CD4-positive, alpha-beta T cell treated with Interleukin-15 for 1 hour (primary cell): ENCODE measurements around the gene EMX2.

Experiments
- DNase-seq: peaks from one replicate; pipeline ENCODE4 v3.0.0-alpha.2; 2020

The EMX2 gene

DNA sequence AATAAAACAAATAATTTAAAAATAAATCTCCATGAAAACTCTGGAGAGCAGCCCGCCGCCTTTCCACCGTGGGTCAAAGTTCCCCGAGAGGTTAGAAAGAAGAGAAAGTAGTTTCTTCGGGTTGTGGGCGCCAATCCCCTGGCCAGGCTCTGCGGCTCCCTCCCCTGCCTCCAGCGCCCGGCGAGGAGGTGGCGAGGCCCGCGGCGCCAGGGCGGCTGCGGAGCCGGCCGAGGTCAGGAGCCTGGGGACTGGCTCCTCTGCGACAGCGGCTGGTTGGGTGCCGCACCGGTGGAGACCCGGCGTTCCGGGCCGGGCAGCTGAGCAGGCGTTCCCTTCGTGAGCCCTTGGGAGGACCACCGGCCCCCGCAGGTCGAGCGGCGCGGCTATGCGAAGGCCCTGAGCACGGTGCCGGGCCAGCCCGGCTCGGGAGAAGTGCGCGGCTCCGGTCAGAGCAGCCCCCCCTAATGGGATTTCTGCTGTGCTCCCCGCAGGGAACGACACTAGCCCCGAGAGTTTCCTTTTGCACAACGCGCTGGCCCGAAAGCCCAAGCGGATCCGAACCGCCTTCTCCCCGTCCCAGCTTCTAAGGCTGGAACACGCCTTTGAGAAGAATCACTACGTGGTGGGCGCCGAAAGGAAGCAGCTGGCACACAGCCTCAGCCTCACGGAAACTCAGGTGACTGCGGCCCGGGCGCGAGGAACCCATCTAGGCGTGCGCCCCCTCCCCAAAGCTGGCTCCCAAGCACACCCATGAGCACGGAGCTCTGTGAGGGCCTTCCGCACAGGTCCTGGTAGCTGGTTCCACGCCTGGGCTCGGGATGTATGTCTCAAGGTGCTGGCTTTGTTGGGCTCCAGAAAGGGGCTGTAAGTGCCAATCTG is 2.8 kb downstream of the EMX2 start:
- DNase-seq = no peak

DNA sequence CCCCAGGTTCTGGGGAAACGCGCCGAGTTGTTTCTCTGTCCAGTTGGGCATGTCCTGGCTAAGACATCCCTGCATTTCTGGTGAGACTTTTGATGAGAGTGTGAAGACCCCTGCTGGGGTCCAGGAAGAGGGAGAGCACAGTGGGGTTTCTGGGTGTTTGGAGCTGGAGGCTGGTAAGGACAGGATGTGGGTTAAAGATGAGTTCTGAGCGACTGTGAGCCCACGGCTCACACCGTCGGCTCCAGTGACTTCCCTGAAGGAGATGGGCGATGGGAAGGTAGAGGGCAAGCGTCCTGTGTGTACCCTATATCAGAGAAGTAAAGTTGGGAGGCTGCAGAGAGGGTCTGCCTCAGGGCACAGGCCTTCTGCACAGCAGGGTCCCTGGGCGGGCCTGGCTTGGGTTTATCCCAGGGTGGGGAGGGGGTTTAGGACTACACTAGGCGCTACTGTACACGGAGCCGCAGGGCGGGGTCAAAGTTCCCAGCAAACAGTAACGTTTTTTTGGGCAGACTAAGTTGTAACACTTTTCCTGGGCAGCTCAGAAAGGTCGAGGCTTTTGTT is 3.6 kb downstream of the EMX2 start:
- no peak for DNase-seq

DNA sequence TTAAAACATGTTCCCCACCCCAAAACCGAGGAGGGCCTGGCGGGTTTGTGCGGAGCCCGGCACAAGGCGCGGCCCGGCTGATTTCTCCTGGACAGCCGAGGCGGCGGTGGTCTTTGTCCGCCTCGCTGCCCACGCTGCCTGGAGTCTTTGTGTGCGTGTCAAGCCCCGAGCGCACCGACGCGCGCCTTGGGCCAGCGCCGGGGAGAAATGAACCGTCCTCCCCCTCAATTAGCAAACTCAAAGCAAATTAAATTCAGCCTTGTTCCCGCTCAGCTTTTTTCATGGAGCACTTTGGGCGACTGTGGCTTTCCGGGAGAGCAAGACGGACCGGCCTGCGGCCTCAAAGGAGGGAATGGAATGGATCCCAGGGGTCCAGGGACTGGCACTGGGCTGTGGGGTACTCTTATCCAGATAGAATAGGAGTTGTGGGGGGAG is 4.1 kb downstream of the EMX2 start:
- DNase-seq = no peak

DNA sequence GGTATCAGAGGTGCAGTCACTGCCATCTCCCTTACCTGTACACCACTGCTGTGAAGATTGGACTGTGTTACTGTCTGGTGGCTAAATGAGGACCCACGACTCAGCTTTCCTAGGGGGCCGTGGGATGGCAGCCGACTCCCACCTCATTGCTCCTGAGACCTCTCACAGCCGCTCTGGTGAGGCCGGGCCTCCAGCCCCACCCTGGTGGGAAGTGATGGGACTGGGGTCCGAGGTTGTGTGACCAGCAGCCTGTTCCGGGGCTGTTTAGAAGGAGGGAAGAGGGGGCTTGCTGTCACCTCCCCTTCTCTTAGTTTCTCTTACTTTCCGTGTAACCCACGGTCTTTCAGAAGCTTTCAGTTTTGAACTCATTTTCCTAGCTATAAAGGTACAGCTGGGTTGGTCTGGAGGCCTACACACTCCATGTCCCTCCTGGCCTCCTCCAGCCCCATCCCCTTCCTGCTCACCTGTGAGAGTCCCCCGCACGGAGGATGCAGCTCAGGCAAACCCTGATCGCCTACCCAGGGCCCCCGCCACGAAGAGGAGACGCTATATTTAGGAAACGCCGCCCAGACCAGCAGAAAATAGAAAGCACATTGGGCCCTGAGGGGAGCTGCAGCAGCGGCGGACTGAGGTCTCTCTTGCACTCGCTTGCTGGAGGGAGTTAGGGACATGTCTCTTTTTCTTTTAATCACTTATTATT is 4.6 kb downstream of the EMX2 start:
- no peak for DNase-seq

DNA sequence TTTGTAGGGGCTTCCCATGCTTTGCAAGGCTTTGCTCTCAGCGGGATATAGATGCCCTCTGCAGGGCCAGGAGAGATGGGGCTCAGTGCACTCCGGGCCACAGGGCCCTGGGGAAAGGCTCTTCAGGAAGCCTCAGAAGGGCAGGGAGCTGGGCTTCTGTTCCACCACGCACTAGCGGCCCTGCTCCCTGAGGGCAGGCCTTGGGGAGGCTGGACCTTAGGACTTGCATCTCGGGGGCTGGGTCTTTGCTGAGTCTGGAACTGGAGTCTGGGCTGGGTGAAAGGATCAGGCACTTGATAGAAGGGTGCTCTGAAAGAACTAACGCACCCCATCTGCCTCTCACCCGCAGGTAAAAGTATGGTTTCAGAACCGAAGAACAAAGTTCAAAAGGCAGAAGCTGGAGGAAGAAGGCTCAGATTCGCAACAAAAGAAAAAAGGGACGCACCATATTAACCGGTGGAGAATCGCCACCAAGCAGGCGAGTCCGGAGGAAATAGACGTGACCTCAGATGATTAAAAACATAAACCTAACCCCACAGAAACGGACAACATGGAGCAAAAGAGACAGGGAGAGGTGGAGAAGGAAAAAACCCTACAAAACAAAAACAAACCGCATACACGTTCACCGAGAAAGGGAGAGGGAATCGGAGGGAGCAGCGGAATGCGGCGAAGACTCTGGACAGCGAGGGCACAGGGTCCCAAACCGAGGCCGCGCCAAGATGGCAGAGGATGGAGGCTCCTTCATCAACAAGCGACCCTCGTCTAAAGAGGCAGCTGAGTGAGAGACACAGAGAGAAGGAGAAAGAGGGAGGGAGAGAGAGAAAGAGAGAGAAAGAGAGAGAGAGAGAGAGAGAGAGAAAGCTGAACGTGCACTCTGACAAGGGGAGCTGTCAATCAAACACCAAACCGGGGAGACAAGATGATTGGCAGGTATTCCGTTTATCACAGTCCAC is 5.4 kb downstream of the EMX2 start:
- DNase-seq = no peak

DNA sequence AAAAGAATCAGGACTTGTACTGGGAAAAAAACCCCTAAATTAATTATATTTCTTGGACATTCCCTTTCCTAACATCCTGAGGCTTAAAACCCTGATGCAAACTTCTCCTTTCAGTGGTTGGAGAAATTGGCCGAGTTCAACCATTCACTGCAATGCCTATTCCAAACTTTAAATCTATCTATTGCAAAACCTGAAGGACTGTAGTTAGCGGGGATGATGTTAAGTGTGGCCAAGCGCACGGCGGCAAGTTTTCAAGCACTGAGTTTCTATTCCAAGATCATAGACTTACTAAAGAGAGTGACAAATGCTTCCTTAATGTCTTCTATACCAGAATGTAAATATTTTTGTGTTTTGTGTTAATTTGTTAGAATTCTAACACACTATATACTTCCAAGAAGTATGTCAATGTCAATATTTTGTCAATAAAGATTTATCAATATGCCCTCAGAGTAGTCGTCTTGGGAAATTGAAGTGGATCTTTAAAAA is 6.6 kb downstream of the EMX2 start:
- no peak for DNase-seq

DNA sequence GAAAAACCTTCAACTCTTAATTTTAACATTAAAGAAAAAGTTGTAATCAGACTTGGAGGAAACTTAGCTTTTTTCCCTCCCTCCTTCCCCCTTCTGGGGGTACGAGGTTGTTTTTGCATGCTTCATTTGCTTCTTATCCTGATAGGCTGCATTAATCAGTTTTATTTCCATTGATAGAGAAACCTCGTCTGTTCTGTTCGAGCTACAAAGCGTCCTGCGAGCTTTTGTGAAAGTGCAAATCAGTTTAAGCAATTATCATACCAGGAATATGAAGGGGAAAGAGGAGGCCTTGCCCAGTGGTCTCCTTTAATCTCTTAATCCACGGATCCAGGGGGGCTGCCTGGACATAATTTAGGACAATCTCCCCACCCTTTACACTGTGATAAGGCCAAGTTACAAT is 7.5 kb downstream of the EMX2 start:
- DNase-seq = no peak

DNA sequence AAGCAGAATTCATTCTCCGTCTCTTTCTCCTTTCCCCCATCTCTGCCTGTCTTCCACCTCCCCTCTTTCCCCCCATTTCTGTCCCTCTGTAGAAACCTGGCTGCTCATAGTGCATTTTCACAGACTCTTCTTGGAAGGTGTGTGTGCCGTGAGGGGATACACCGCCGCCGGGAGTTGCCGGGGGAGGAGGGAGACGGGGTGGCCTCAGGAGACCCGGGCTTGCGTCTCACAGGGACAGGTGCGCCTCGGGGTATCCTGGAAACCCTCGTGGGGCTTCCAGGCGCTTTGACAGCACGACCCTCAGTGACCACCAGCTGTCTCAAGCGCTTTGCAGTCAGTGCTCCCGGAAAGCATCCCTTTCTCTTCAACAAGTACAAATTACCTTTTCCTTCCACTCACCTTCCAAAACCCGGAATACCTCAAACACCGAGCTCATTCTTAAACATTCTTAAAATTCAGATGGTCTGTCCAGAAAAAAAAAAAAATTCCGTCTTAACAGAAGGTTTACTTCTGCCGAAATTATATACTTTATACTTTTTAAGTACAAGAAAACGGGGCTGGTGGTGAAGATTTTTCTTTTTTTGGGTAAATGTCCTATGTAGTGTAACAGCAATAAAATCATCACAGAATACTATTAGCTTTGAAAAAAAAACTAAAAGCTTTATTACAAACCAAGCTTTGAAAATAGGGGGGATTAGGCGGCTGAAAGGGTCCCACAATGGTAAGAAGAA is 8.2 kb downstream of the EMX2 start:
- no peak for DNase-seq

DNA sequence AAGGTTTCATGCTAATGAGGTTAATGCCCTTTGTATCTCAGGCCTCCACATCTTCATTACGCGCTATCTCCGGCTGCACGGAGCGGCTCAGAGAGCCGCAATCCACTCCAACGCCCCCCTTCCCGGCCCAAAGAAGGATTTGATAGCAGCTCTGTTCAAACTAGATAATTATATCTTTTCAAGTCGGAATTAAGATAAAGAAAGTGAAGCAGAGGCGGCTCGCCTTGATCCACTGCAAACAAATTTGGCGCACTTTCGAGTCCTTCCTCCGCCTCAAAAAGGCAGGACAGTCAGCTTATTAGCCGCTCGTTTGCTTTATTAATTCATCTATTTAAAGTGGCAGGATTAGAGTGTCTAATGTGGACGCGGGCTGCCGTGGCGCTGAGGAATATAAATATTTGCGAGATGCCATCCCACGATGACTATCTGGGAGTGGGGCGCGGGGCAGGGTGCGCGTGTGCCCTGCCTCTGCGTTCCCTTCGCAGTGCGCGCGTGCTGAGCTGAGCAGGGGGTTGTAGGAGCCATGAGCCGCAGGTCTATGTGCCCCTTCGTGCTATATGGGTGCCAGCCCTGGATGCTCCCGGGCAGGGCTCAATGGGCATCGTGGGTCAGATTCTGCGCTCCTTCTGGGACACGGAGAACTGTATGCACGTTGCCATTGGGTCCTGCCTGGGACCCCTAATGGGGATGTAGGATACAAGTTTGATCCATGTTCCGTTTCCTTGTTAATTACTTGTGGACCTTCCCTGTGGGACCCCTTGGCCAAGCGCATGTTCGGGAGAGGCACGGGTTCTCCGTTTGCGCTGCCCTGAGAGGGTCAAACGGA is 9.0 kb downstream of the EMX2 start:
- no peak for DNase-seq

DNA sequence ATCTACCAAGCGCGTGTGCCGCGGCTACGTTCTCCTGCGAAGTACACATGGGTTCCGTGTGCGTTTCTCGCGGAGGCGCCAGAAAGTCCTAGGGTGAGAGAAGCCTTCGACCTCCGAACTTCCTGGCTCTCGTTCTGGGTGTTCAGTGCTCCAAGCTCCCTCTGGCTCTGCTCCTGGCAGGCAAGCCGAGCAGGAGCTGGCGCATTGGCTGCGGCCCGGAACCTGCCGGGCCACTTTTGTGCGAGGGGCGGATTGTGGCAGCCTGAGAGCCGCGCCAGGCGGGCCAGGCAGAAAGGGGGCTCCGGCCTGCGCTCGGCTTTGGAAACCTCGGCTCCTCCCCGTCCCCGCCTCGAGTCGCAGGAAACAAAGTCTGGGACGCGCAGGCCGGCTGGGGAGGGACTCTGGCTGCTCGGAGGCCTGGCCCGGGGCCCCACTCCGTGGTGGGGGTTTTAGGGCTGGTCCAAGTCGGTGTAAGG is 9.6 kb downstream of the EMX2 start:
- DNase-seq = no peak

DNA sequence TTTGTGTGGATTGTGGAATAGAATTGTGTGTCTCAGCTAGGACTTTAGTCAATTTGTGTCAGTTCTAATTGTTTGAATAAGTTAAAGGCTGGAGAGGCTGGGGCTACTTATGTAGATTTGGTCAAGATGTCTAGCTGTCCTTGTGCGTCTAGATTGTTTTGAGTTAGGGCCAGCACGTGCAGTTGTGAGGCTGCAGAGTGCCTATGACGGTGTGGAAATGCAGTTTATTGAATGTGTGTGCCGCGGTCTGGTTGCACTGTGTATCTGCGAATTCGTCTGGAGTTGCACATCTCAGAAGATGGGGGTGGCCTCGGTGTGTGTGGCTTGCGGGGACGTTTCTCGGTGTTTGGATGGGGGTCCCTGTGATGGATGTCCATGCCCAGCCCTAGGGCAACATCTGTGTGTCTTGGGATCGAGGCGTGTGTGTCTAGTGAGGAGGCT is 10.2 kb downstream of the EMX2 start:
- no peak for DNase-seq

DNA sequence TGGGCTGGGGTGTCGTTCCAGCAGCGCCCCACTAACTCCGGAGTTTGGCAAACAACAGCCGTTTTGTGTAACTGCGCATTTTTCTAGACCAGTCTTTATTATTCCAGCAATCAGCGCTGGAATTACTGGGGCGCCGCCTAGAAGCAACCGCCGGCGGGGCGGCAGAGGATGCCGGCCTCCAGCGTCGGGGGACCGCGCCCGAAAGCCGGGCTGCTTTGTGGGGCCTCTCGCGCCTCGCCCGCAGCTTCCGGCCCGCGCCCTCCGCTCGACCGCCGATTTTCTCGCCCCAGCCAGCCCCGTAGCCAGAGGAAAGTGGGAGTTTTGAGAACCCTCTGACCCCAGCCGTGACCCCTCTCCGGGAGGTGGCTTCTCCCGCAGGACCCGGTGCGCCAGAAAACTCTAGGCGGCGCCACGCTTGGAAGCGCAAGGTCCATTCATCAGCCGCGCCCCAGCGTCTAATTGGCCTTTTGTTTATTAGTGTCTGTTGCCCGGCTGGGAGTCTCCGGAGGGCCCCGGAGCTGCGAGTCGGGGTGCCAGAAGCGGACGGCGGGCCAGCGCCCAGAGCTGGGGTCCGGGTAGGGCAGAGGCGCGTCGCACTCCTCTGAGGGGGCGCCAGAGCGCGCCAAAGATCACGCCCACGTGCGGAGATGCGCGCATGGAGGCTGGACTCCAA is 10.7 kb downstream of the EMX2 start:
- DNase-seq = no peak

DNA sequence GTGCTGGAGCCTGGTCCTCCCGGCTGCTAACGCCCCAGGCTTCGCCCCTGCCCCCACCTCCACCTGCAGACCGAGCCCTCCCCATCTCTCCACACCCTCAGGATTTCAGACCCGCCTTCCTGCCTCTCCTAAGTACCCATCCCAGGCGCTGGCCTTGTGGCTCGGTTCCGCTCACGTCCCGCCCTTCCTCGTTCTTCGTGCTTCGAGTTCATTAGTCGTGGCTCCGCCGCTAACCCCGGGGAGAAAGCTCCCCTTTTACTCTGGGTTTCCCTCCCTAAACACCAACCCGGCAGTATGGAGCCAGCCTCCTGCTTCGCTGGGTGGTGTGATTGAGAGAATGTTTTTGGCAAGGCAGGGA is 11.2 kb downstream of the EMX2 start:
- no peak for DNase-seq

DNA sequence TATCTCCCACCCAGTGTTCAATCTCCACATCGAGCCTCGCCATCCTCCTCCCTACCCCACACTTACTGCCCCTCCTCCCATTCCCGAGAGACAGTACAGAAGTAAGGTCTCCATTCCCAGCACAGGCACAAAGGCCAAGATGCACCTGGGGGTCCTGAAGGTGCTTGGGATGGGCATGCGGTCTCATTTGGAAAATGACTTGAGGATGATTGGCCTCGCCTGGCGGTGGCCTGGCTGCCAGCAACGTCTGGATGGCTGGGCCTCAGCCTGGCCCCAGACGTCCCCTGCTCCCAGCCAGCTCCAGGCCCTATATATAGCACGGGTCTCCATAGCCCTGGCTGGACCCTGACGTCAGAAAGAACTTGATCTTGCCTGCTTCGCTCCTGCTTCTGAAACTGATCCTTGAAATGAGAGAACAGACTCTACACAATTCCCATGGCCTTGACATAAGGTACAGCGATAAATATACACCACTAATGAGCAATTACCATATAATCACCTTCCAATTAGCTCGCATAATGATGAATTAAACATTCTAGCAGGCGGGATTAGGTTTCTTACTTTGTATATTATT is 11.8 kb downstream of the EMX2 start:
- DNase-seq = no peak

DNA sequence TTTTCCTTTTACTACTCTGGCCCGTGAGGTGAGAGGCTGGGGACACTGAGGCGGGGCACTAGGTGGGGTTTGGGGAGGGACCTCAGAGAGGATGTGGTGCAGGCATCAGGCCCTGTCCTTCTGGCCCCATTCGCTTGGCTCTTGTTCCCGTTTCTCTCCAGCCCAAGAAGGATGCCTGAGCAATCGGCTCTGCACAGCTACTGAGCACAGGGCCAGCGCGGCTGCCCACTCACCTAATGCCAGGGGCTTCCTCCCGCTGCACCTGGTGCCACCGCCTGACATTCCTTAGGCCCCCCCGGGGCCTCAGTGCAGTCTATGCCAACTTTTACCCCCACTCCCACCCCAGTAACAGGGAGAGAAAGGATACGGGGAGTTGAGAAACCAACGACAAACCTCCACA is 12.5 kb downstream of the EMX2 start:
- DNase-seq = no peak

DNA sequence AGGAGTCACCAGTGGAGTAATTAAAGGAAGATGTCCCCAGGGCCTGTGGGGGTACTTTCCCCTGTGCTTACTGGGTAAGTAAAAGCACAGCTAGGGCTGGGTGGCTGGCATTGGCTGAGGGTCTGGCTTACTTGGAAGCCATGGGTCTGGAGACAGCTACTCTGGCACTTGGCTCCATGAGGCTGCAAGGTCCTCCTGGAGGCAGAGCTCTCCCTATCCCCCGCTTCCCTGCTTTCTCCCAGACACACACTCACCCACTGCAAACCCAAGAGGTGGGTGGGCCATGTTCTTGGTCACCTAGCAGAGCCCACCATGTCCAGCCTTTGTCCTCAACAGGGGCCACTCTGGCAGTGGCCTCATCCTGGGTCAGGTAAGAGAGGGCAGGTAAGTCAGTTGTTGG is 13.3 kb downstream of the EMX2 start:
- no peak for DNase-seq

DNA sequence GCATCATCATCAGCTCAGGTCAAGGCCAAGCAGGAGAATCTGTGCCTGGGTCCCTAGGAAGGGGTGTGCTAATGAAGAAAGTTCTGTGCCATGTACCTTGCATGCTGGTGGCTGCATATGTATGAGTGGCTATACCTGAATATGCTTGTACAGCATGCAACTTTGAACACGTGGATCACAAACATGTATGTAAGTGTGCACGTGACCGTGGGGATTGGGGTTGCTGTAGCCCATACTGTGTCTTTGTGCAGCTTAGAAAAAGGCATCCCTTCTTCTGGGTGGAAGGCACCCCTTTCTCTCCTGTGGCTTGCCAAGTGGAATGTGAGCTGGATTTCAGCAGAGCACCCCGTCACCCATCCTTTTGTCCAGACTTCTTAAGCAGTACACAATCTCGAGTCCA is 13.8 kb downstream of the EMX2 start:
- no peak for DNase-seq

DNA sequence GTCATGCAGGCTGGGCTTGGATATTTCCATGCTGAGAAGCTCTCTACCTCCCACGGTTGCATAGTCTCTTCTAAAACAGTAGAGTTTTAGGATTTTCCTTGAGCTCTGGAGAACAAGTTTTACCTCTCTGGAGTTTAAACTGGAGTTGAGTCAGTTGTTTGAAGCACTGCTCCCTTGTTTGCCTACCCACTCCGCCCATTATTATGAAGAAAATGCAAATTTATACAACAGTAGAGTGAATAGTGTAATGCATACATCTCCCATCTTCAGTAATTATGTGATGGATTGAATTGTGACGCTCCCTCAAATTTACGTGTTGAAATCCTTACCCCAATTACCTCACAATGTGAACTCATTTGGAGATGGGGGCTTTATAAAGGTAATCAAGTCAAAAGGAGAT is 17.2 kb downstream of the EMX2 start:
- no peak for DNase-seq

DNA sequence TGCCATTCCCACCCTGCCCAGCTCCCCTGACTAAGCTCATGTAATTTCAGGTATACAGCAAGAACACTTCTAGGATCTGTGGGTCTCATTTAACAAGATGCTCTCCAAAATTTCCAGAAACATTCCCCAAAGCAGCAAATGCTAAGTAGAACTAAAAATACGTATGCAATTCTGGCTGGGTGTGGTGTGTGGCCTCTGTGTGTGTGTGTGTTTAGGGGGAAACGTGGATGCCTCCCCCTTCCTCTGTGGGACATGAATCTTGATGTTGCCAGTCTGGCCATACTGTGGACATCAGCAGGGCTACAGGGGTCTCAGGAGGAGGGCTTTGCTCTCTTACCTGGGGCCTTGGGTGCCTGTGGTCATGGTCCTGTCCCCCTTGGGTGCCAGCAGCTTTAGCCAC is 18.4 kb downstream of the EMX2 start:
- DNase-seq = no peak

DNA sequence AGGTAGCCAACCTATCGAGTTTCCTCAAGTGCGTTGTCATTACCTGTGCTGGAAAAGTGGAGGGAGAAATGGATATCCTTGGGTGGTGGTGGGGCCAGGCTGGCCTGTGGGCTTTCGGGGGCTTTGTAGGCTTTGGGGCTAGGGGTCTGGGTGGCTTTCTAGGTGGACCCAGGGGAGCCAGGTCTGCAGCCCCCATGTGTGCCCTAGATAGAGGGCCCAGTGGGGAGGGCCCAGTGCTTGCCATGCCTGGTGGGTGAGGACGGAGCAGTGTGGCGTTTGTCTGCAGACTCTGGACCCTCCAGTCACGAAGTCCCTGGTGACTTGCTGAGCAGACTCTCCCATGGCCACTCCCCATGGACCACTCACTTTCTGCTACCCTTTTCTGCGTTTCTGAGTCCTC is 19.7 kb downstream of the EMX2 start:
- DNase-seq = no peak
